Right atrium auricular region (tissue), 2 donors: ENCODE measurements around the gene PCDHGC4. TPM values are rescaled to one million over a fixed set of nuclear protein-coding genes. Genes with fewer than 3 reads are reported as not detected.

Experiments used
- DNase-seq: peaks from one replicate; pipeline ENCODE4 v3.0.0-alpha.2; 2019; ENCODE audit warnings: low spot score
- H3K27ac ChIP-seq, 2 donors: fragments of 200-600 bp; sonication (generic); 1 replicate in 1 of 2; 2 replicates in 1 of 2; pipeline ENCODE4 v1.5.1; 2016 to 2019
- H3K27me3 ChIP-seq, 2 donors: fragments of 200-600 bp; sonication (generic); one replicate each; pipeline versions ENCODE4 v1.5.1 to v1.6.0; 2017 to 2019
- H3K36me3 ChIP-seq: fragments of 200-600 bp; sonication (generic); one replicate; pipeline ENCODE4 v1.5.1; 2016
- H3K4me1 ChIP-seq, 2 donors: fragments of 200-600 bp; sonication (generic); one replicate each; pipeline versions ENCODE4 v1.5.1 to v1.6.0; 2017 to 2019
- H3K4me3 ChIP-seq, 2 donors: fragments of 200-600 bp; sonication (generic); 1 replicate in 1 of 2; 2 replicates in 1 of 2; pipeline ENCODE4 v1.5.1; 2017 to 2019; ENCODE audit warnings: mild to moderate bottlenecking in 1 of 2, moderate library complexity in 1 of 2
- H3K9me3 ChIP-seq, 2 donors: fragments of 200-600 bp; sonication (generic); one replicate each; pipeline ENCODE4 v1.5.1; 2019
- total RNA-seq, 2 donors: library from RNA; depleted of rRNA; stranded (reverse); fragments of >200 nt; gene quantifications; one replicate each; pipeline ENCODE4 v1.1.0, GENCODE V29; 2016
- TF ChIP-seq, protein P1 (sequence below), 2 donors: fragments of 200-600 bp; sonication (generic); IDR thresholded peaks; one replicate each; pipeline ENCODE4 v1.5.1; 2019; ENCODE audit warnings: antibody characterized with exemption in 2 of 2

Gene PCDHGC4
- total RNA-seq, 2 donors from 2014 or later, result 1.5 to 1.7 TPM

- Histone ChIP-seq H3K9me3 (no peaks in the 10 kb centered on the region), H3K36me3 (peaks cover 33% of the 10 kb centered on the region), H3K4me3 (no peak overlapping the region), H3K27ac (peak overlapping the region; percentile 76 to 85), H3K4me1 (peaks cover 0 to 57% of the 10 kb centered on the region in 2 donors), H3K27me3 (no peaks in the 10 kb centered on the region)
- TF ChIP-seq, protein P1, sequence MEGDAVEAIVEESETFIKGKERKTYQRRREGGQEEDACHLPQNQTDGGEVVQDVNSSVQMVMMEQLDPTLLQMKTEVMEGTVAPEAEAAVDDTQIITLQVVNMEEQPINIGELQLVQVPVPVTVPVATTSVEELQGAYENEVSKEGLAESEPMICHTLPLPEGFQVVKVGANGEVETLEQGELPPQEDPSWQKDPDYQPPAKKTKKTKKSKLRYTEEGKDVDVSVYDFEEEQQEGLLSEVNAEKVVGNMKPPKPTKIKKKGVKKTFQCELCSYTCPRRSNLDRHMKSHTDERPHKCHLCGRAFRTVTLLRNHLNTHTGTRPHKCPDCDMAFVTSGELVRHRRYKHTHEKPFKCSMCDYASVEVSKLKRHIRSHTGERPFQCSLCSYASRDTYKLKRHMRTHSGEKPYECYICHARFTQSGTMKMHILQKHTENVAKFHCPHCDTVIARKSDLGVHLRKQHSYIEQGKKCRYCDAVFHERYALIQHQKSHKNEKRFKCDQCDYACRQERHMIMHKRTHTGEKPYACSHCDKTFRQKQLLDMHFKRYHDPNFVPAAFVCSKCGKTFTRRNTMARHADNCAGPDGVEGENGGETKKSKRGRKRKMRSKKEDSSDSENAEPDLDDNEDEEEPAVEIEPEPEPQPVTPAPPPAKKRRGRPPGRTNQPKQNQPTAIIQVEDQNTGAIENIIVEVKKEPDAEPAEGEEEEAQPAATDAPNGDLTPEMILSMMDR (IDR thresholded peaks at IDR 0.05), result no peak
- DNase-seq, result no peak
Measured at GRCh38 chr5:141515141-141515540, 30.3 kb downstream of the PCDHGC4 start.

GRCh38 chr5:141515946-141516671 is 31.3 kb downstream of the PCDHGC4 start:
- H3K4me3 ChIP-seq, result no peak overlapping the region
- peaks cover 0 to 66% of the 10 kb centered on the region in 2 donors for H3K4me1 ChIP-seq
- H3K27me3 ChIP-seq, result no peaks in the 10 kb centered on the region
- TF ChIP-seq, protein P1 (IDR thresholded peaks at IDR 0.05), result no peak
- DNase-seq, result no peak
- H3K27ac ChIP-seq, result peak overlapping the region; percentile 50 to 76
- peaks cover 34% of the 10 kb centered on the region for H3K36me3 ChIP-seq
- H3K9me3 ChIP-seq, result no peaks in the 10 kb centered on the region

DNA sequence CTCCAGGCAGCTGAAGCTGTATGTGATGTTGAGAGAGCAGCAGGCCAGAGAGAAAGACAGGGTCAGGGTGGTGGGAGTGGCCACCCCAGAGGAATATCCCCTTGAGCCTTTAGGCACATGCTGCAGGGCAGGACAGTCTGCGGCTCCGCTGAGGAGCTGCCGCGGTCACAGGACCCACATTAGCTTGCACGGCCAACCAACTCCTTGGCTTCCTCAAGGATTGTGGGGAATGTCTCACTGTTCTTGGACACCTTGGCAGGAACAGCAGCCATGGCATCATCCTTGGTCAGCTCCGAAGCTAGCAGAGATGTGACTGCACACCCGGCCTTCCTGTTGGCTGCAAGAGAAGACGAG is 31.8 kb downstream of the PCDHGC4 start:
- Histone ChIP-seq H3K4me1 (peaks cover 0 to 71% of the 10 kb centered on the region in 2 donors), H3K4me3 (no peak overlapping the region), H3K27me3 (no peaks in the 10 kb centered on the region), H3K9me3 (no peaks in the 10 kb centered on the region), H3K27ac (peak overlapping the region; percentile 50 to 76), H3K36me3 (peaks cover 33% of the 10 kb centered on the region)
- TF ChIP-seq, protein P1 (IDR thresholded peaks at IDR 0.05), result no peak
- DNase-seq, result no peak

- H3K36me3 ChIP-seq, result peaks cover 28% of the 10 kb centered on the region
- no peak for DNase-seq
Measured at GRCh38 chr5:141517312-141517711, 32.5 kb downstream of the PCDHGC4 start.

DNA sequence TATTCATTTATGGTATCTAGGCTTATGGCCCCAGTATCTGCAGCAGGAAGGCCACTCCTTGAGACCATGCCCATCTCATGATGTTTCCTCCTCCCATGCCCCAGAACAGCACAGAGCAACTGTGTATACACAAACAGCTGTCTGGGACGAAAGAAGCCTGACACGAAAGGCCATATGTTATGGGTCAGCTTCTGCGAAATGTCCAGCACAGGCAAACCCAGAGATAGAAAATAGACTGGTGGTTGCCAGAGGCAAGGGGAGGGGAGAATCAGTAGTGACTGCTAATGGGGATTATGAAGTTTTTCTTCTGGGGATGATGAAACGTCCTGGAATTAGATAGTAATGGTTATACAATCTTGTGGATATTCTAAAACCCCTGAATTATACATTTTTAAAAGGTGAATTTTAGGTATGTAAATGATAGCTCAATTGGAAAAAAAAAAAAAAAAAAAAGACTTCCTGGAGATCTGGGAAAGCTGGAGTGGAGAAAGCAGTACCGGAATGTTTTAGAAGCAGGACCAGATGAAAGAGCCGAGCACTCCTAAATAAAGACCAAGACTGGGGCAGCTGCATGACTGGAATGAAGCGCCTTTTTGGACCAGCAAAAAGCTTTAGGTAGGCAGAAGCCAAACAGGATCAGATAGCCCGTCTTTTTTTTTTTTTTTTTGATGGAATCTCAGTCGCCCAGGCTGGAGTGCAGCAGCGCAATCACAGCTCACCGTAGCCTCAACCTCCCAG is 33.2 kb downstream of the PCDHGC4 start:
- peak overlapping the region in 1 of 2 donors; percentile 76 for H3K27ac ChIP-seq
- H3K27me3 ChIP-seq, result no peaks in the 10 kb centered on the region
- no peak for DNase-seq
- no peaks in the 10 kb centered on the region for H3K9me3 ChIP-seq
- H3K36me3 ChIP-seq, result peaks cover 28% of the 10 kb centered on the region
- peaks cover 0 to 71% of the 10 kb centered on the region in 2 donors for H3K4me1 ChIP-seq
- H3K4me3 ChIP-seq, result no peak overlapping the region
- TF ChIP-seq, protein P1 (IDR thresholded peaks at IDR 0.05), result no peak

More at GRCh38 chr5:141517312-141517711, 32.5 kb downstream of the PCDHGC4 start:
- TF ChIP-seq, protein P1 (IDR thresholded peaks at IDR 0.05), result no peak
- H3K9me3 ChIP-seq, result no peaks in the 10 kb centered on the region
- no peak overlapping the region for H3K4me3 ChIP-seq
- H3K27me3 ChIP-seq, result no peaks in the 10 kb centered on the region
- H3K27ac ChIP-seq, result peak overlapping the region in 1 of 2 donors; percentile 76
- peaks cover 0 to 73% of the 10 kb centered on the region in 2 donors for H3K4me1 ChIP-seq
